ENCODE results near the gene MAP3K3.

The MAP3K3 gene

GRCh38 chr17:63694950-63695773 is 72.9 kb downstream of the MAP3K3 start:
- TF ChIP-seq CTCF (IDR thresholded peaks at IDR 0.05; ENCODE audit: poor library complexity, severe bottlenecking) = no peak
- ATAC-seq (ENCODE audit: low read depth) (no peak), DNase-seq (ENCODE audit: low spot score) (no peak)
- Histone ChIP-seq H3K4me3 (ENCODE audit: severe bottlenecking) (no peak overlapping the region), H3K9me3 (ENCODE audit: severe bottlenecking) (no peaks in the 10 kb centered on the region), H3K27me3 (ENCODE audit: insufficient read depth, poor library complexity, severe bottlenecking) (no peaks in the 10 kb centered on the region), H3K4me1 (ENCODE audit: insufficient read depth, poor library complexity, severe bottlenecking) (no peaks in the 10 kb centered on the region), H3K36me3 (ENCODE audit: low read depth) (peaks cover 9% of the 10 kb centered on the region), H3K27ac (ENCODE audit: poor library complexity, severe bottlenecking) (no peak overlapping the region)

GRCh38 chr17:63695889-63696288 is 73.7 kb downstream of the MAP3K3 start:
- no peaks in the 10 kb centered on the region for H3K27me3 ChIP-seq (ENCODE audit: insufficient read depth, poor library complexity, severe bottlenecking)
- H3K36me3 ChIP-seq (ENCODE audit: low read depth) = peaks cover 3% of the 10 kb centered on the region
- H3K4me1 ChIP-seq (ENCODE audit: insufficient read depth, poor library complexity, severe bottlenecking) = no peaks in the 10 kb centered on the region

GRCh38 chr17:63696381-63696961 is 74.3 kb downstream of the MAP3K3 start:
- Histone ChIP-seq H3K27me3 (ENCODE audit: insufficient read depth, poor library complexity, severe bottlenecking) (no peaks in the 10 kb centered on the region), H3K4me3 (ENCODE audit: severe bottlenecking) (no peak overlapping the region), H3K36me3 (ENCODE audit: low read depth) (no peaks in the 10 kb centered on the region), H3K9me3 (ENCODE audit: severe bottlenecking) (no peaks in the 10 kb centered on the region), H3K4me1 (ENCODE audit: insufficient read depth, poor library complexity, severe bottlenecking) (no peaks in the 10 kb centered on the region), H3K27ac (ENCODE audit: poor library complexity, severe bottlenecking) (no peak overlapping the region)
- DNase-seq (ENCODE audit: low spot score) = no peak
- TF ChIP-seq CTCF (IDR thresholded peaks at IDR 0.05; ENCODE audit: poor library complexity, severe bottlenecking) = no peak
- ATAC-seq (ENCODE audit: low read depth) = no peak

More at GRCh38 chr17:63695889-63696288, 73.7 kb downstream of the MAP3K3 start:
- Histone ChIP-seq H3K4me3 (ENCODE audit: severe bottlenecking) (no peak overlapping the region), H3K9me3 (ENCODE audit: severe bottlenecking) (no peaks in the 10 kb centered on the region), H3K27ac (ENCODE audit: poor library complexity, severe bottlenecking) (no peak overlapping the region)
- no peak for ATAC-seq (ENCODE audit: low read depth)
- TF ChIP-seq CTCF (IDR thresholded peaks at IDR 0.05; ENCODE audit: poor library complexity, severe bottlenecking) = no peak
- DNase-seq (ENCODE audit: low spot score) = no peak

- Histone ChIP-seq H3K4me3 (ENCODE audit: severe bottlenecking) (no peak overlapping the region), H3K27ac (ENCODE audit: poor library complexity, severe bottlenecking) (no peak overlapping the region), H3K36me3 (ENCODE audit: low read depth) (no peaks in the 10 kb centered on the region), H3K4me1 (ENCODE audit: insufficient read depth, poor library complexity, severe bottlenecking) (no peaks in the 10 kb centered on the region), H3K9me3 (ENCODE audit: severe bottlenecking) (no peaks in the 10 kb centered on the region), H3K27me3 (ENCODE audit: insufficient read depth, poor library complexity, severe bottlenecking) (no peaks in the 10 kb centered on the region)
- ATAC-seq (ENCODE audit: low read depth) = peak; percentile 22; the same call in 1 of the 3 replicates
- DNase-seq (ENCODE audit: low spot score) = no peak
- TF ChIP-seq CTCF (IDR thresholded peaks at IDR 0.05; ENCODE audit: poor library complexity, severe bottlenecking) = peak; percentile 48
These were observed 75.4 kb downstream of the MAP3K3 start for GRCh38 chr17:63697341-63698286.

All from RWPE2 (cell line).